ENCODE data around the gene ZNF846. TPM values are rescaled to one million over a fixed set of nuclear protein-coding genes. Genes with fewer than 3 reads are reported as not detected.
A peak's percentile ranks its signal among the peaks of the same experiment; 100 is the strongest.
"Not testable (repeated sequence)": the region's sequence is repeated elsewhere in the genome, so short reads cannot be mapped to it uniquely, and the experiment has no call there.

ZNF846 gene
- total and polyA plus RNA-seq, 2 experiments from 2014 or later = 6.0 to 14.8 TPM

GRCh38 chr19:9791552-9792205, 23.1 kb upstream of the ZNF846 start:
- Histone ChIP-seq H3K27me3 (ENCODE audit: insufficient read depth) (no peaks in the 10 kb centered on the region), H3K4me1 (ENCODE audit: insufficient read depth) (peaks cover 41% of the 10 kb centered on the region), H3K4me2 (peak overlapping the region; percentile 58), H3K4me3 (peak overlapping the region; percentile 65), H3K36me3 (ENCODE audit: insufficient read depth) (peaks cover 4% of the 10 kb centered on the region; the same call in 1 of the 2 replicates), H3F3A (replicated peaks; ENCODE audit: low read depth) (peaks cover 22% of the 10 kb centered on the region), H3K79me2 (replicated peaks; ENCODE audit: insufficient read depth) (peaks cover 8% of the 10 kb centered on the region; the same call in 1 of the 2 replicates), H2AFZ (no peak overlapping the region), H3K27ac (ENCODE audit: low read depth) (peak overlapping the region; percentile 47), H3K9me2 (ENCODE audit: insufficient read depth) (no peaks in the 10 kb centered on the region; the same call in 1 of the 2 replicates), H4K20me1 (replicated peaks; ENCODE audit: insufficient read depth) (no peaks in the 10 kb centered on the region)
- Mint-ChIP-seq H3K4me3 (peak overlapping the region; percentile 80), H3K27me3 (ENCODE audit: insufficient read depth, low read depth, poor library complexity) (peaks cover 13% of the 10 kb centered on the region), H3K9me3 (peaks cover 8% of the 10 kb centered on the region), H3K36me3 (ENCODE audit: low read depth) (peaks cover 22% of the 10 kb centered on the region), H3K4me1 (peaks cover 32% of the 10 kb centered on the region), H3K27ac (peak overlapping the region; percentile 90)
- TF ChIP-seq POLR2AphosphoS5 (IDR thresholded peaks at IDR 0.05; ENCODE audit: low read depth) (peak; percentile 36; the same call in 1 of the 2 replicates), ZNF462 (CRISPR knock-in tag; IDR thresholded peaks at IDR 0.05) (no peak), CREB1 (CRISPR knock-in tag; IDR thresholded peaks at IDR 0.05; ENCODE audit: low read depth) (peak; percentile 57; the same call in 1 of the 2 replicates)
- peak; percentile 75 for ATAC-seq
- DNase-seq (ENCODE audit: low spot score) = peak; percentile 98

- H4K20me1 ChIP-seq (replicated peaks; ENCODE audit: insufficient read depth); DNase-seq (ENCODE audit: low spot score); H3K27ac Mint-ChIP-seq; H3K79me2 ChIP-seq (replicated peaks; ENCODE audit: insufficient read depth); ATAC-seq; H2AFZ ChIP-seq; H3K36me3 ChIP-seq (ENCODE audit: insufficient read depth); H3K27me3 ChIP-seq (ENCODE audit: insufficient read depth); H3K9me2 ChIP-seq (ENCODE audit: insufficient read depth): not testable (repeated sequence)
- Histone ChIP-seq H3K4me3 (peak overlapping the region; percentile 42), H3K27ac (ENCODE audit: low read depth) (peak overlapping the region; percentile 47), H3K4me2 (peak overlapping the region; percentile 58), H3K4me1 (ENCODE audit: insufficient read depth) (peaks cover 45% of the 10 kb centered on the region), H3F3A (replicated peaks; ENCODE audit: low read depth) (peaks cover 26% of the 10 kb centered on the region)
- peaks cover 10% of the 10 kb centered on the region for H3K9me3 Mint-ChIP-seq
- peaks cover 13% of the 10 kb centered on the region for H3K27me3 Mint-ChIP-seq (ENCODE audit: insufficient read depth, low read depth, poor library complexity)
- peaks cover 19% of the 10 kb centered on the region for H3K36me3 Mint-ChIP-seq (ENCODE audit: low read depth)
- H3K4me1 Mint-ChIP-seq = peaks cover 36% of the 10 kb centered on the region
- H3K4me3 Mint-ChIP-seq = peak overlapping the region; percentile 80
Observed at GRCh38 chr19:9791073-9791367, 22.5 kb upstream of the ZNF846 start.

GRCh38 chr19:9789579-9789978, 21.0 kb upstream of the ZNF846 start:
- ATAC-seq, H3K4me3 Mint-ChIP-seq: not testable (repeated sequence)

More at GRCh38 chr19:9789579-9789978, 21.0 kb upstream of the ZNF846 start:
- H3K36me3 ChIP-seq (ENCODE audit: insufficient read depth); H3K27me3 ChIP-seq (ENCODE audit: insufficient read depth); H3K9me2 ChIP-seq (ENCODE audit: insufficient read depth); DNase-seq (ENCODE audit: low spot score); H4K20me1 ChIP-seq (replicated peaks; ENCODE audit: insufficient read depth): not testable (repeated sequence)
- peaks cover 49% of the 10 kb centered on the region for H3K4me1 ChIP-seq (ENCODE audit: insufficient read depth)
- H3K4me2 ChIP-seq = peak overlapping the region; percentile 41
- Mint-ChIP-seq H3K4me1 (peaks cover 43% of the 10 kb centered on the region), H3K27ac (peak overlapping the region; percentile 84), H3K9me3 (peaks cover 10% of the 10 kb centered on the region), H3K27me3 (ENCODE audit: insufficient read depth, low read depth, poor library complexity) (peaks cover 19% of the 10 kb centered on the region), H3K36me3 (ENCODE audit: low read depth) (peaks cover 19% of the 10 kb centered on the region)
- peak overlapping the region; percentile 90 for H3K27ac ChIP-seq (ENCODE audit: low read depth)
- H3K4me3 ChIP-seq = peak overlapping the region; percentile 8; the same call in 1 of the 2 replicates
- peaks cover 13% of the 10 kb centered on the region for H3K79me2 ChIP-seq (replicated peaks; ENCODE audit: insufficient read depth)
- peak overlapping the region; percentile 47; the same call in 1 of the 2 replicates for H2AFZ ChIP-seq
- peaks cover 32% of the 10 kb centered on the region for H3F3A ChIP-seq (replicated peaks; ENCODE audit: low read depth)
